Activated T-helper 2 cell treated with anti-CD3 and anti-CD28 coated beads, Interferon-gamma antibody, Interleukin-2, Interleukin-4, amounts not matched to agents 10 μg/mL and 5 μg/mL and 100 μg/mL, durations not matched to agents 14 hours and 24 hours and 36 hours (primary cell): Measurements from ENCODE around the gene KMO. TPM values are rescaled to one million over a fixed set of nuclear protein-coding genes. Genes with fewer than 3 reads are reported as not detected.

Source experiments
- DNase-seq: peaks from one replicate; pipeline ENCODE4 v3.0.0; 2021; ENCODE audit warnings: low spot score
- H3K27ac Mint-ChIP-seq: one replicate; pipeline ENCODE4 v1.8.0; 2021; ENCODE audit warnings: mixed read lengths
- H3K27me3 Mint-ChIP-seq: one replicate; pipeline ENCODE4 v1.8.0; 2021; ENCODE audit warnings: low read depth, mixed read lengths
- H3K36me3 Mint-ChIP-seq: one replicate; pipeline ENCODE4 v1.8.0; 2021; ENCODE audit warnings: low read depth, mixed read lengths
- H3K4me1 Mint-ChIP-seq: one replicate; pipeline ENCODE4 v1.8.0; 2021; ENCODE audit warnings: low read depth, mixed read lengths
- H3K4me3 Mint-ChIP-seq: one replicate; pipeline ENCODE4 v1.8.0; 2021; ENCODE audit warnings: low read depth, mild to moderate bottlenecking, moderate library complexity, mixed read lengths
- H3K9me3 Mint-ChIP-seq: one replicate; pipeline ENCODE4 v1.8.0; 2021; ENCODE audit warnings: mixed read lengths
- intact Hi-C: fragments of 100-400 bp; cut with micrococcal nuclease; formaldehyde crosslinking; loops from one replicate; pipeline ENCODE4 v1.15.1; 2023
- total RNA-seq: library from RNA; stranded (reverse); gene quantifications from 2 replicates; pipeline ENCODE4 v1.2.3, GENCODE V29; 2022

KMO gene
- total RNA-seq, 1 donor from 2014 or later: 0.05 TPM

DNA sequence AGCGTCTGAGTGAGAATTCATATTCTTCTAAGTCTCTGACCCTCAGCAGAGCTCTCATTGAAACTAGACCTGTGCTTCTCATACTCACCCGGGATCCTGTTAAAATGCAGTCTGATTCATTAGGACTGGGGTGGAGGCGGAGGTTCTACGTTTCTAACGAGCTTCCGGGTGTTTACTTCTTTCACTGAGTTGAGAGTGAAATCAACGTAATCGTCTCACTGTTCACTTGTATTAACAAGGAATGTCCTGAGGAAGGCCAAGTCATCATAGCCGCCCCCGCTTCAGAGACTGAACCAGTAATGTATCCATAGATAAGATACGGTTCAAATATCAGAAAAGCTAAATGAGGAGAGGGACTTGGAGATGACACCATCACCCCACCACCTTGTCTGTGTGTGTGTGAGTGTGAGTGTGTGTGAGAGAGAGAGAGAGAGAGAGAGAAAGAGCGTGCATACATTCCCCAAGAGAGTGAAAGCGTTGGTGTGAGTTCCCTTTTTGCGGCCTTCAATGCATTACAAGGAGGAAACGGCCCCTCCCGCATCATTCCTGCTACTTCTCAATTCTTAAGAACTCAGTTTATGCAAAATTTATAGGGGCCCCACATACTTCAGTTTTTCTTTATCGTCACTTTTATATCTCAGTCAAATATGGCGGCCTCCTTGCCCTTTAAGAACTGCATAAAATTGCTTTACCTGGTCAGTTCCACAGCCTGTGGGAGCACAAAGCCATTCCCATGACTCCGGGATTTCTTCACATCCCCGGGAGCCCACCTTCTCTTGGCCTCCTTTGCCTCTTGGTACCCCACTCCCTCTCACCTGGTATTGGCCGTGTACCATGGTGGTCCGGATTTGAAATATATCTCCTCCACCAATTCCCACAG lies 19.8 kb downstream of the KMO start:
- H3K27me3 Mint-ChIP-seq: peaks cover 10% of the 10 kb centered on the region
- no peaks in the 10 kb centered on the region for H3K36me3 Mint-ChIP-seq
- intact Hi-C loops: loop anchor here (1.0 kb wide), 2 partner anchors 21 to 40 kb away; no protein-coding TSS in a partner anchor
- H3K27ac Mint-ChIP-seq: peak overlapping the region; percentile 96
- H3K4me3 Mint-ChIP-seq: peak overlapping the region; percentile 78
- peaks cover 21% of the 10 kb centered on the region for H3K4me1 Mint-ChIP-seq
- peak; percentile 19 for DNase-seq
- peaks cover 5% of the 10 kb centered on the region for H3K9me3 Mint-ChIP-seq

DNA sequence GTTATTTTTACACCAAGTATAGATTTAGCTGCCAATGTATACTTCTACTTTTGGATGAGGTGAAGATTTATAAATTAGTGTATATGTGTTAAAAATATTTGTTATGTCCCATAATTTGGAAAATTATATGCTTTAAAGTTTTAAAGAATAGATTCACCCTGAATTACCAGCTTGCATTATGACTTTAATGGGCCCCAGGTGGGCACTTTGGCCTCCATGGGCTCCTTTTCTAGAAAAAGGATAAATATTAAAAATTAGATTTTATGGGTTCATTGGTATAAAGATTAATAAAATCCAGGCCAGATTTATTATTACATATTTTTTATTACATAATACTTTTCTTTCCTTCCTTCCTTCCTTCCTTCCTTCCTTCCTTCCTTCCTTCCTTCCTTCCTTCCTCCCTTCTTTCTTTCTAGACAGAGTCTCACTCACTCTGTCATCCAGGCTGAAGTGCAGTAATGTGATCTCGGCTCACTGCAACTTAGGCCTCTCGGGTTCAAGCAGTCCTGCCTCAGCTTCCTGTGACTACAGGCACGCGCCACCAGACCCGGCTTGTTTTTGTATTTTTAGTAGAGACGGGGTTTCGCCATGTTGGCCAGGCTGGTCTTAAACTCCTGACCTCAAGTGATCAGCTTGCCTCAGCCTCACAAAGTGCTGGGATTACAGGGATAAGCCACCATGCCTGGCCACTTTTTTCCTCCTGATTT lies 21.9 kb downstream of the KMO start:
- H3K36me3 Mint-ChIP-seq: no peaks in the 10 kb centered on the region
- peaks cover 5% of the 10 kb centered on the region for H3K9me3 Mint-ChIP-seq
- H3K4me1 Mint-ChIP-seq: peaks cover 21% of the 10 kb centered on the region
- intact Hi-C loops: no loop called here
- H3K27me3 Mint-ChIP-seq: peaks cover 3% of the 10 kb centered on the region
- no peak for DNase-seq
- H3K27ac Mint-ChIP-seq: no peak overlapping the region
- no peak overlapping the region for H3K4me3 Mint-ChIP-seq

DNA sequence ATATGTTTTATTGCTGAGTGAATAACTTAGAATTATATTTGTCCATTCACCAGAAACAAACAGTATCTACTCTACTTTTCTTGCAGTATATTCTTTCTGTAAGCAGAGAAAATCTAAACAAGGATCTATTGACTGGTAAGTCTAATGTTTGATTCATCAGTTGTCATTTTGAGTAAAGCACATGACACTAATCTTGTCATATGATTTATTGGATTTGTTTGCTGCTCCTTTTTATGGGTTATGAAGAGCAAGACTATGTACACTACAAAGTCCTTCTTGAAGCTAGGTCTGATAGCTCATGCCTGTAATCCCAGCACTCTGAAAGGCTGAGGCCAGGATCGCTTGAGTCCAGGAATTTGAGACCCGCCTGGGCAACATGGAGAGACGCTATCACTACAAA lies 23.3 kb downstream of the KMO start:
- no peak for DNase-seq
- intact Hi-C loops: no loop called here
- Mint-ChIP-seq H3K4me3 (no peak overlapping the region), H3K9me3 (peaks cover 5% of the 10 kb centered on the region), H3K4me1 (peaks cover 22% of the 10 kb centered on the region), H3K36me3 (no peaks in the 10 kb centered on the region), H3K27ac (no peak overlapping the region), H3K27me3 (peaks cover 8% of the 10 kb centered on the region)

DNA sequence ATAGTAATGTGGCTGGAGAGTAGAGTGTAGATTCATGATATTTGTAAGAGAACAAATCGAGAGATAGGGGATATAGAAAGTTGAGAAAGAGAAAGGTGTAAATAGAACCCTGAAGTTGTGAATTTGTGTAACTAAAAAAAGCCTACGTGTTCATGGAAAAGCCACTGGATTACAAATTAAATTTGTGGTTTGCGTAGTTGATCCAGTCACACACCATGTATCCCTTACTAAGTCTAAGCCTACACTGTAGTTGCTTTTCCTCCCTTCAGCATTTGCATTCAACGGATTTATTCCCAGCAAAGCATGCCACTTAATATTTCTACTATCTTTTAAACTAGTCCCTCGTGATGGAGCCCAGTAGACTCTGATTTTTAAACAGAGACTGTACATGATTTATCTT lies 24.9 kb downstream of the KMO start:
- no peak overlapping the region for H3K4me3 Mint-ChIP-seq
- H3K27ac Mint-ChIP-seq: no peak overlapping the region
- H3K9me3 Mint-ChIP-seq: peaks cover 5% of the 10 kb centered on the region
- peaks cover 8% of the 10 kb centered on the region for H3K4me1 Mint-ChIP-seq
- intact Hi-C loops: no loop called here
- no peaks in the 10 kb centered on the region for H3K36me3 Mint-ChIP-seq
- H3K27me3 Mint-ChIP-seq: peaks cover 11% of the 10 kb centered on the region
- DNase-seq: no peak

DNA sequence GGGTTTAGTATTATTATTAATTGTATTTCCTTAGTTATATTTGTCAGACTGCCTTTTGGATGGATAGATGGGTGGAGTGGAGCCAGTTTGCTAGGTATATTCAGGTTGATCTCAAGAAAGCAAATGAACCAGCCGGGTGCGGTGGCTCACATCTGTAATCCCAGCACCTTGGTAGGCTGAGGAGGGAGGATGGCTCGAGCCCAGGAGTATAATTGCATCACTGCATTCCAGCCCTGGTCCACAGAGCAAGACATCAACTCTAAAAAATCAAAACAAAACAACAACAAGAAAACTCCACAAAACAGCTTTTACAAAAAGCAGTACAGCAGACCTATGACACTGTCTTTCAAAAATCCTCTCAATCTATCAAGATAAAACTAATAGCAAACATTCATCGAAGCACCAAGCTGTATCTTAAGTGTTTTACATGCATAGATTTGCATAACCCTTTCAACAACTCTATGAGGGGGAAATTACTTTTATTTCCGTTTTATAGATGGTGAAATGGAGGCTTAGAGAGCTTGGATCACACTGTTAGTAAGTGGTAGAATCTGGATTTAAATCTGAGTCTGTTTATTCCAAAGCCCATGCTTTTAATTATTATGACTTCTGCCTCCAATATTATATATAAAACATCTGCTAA lies 25.5 kb downstream of the KMO start:
- Mint-ChIP-seq H3K36me3 (no peaks in the 10 kb centered on the region), H3K4me3 (no peak overlapping the region), H3K27me3 (peaks cover 11% of the 10 kb centered on the region), H3K9me3 (peaks cover 2% of the 10 kb centered on the region), H3K4me1 (peaks cover 4% of the 10 kb centered on the region), H3K27ac (no peak overlapping the region)
- DNase-seq: no peak
- intact Hi-C loops: no loop called here

DNA sequence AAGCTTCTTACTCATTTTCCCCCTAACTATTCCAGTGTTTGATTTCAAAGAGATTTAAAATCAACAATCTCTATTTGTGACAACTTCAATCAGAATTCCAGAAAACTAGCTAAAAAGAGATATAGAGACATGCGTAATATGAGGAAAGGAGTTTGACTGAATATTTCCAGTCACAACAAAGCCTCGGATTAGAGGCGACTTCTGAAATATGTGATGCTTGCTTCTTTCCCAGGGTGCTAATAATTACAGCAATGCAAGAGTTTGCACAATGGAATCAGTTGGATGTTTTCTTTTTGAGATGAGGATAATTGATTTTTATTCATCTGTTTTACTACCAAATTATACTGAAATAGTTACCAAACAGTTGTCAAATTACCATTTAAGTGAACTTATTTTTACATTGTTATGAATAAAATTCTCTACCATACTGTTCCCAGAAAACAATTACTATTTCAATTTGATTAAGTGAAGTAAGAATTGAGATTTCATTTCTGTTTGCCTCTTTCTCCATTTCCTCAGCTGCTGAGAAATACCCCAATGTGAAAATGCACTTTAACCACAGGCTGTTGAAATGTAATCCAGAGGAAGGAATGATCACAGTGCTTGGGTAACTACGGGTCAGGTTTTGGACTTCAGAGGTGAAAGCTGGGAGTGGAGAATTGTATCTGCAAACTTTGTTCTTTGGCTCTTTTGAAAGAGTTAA lies 28.1 kb downstream of the KMO start:
- intact Hi-C loops: no loop called here
- Mint-ChIP-seq H3K9me3 (no peaks in the 10 kb centered on the region), H3K4me3 (no peak overlapping the region), H3K27ac (no peak overlapping the region), H3K36me3 (no peaks in the 10 kb centered on the region), H3K4me1 (peaks cover 1% of the 10 kb centered on the region), H3K27me3 (peaks cover 11% of the 10 kb centered on the region)
- DNase-seq: no peak

DNA sequence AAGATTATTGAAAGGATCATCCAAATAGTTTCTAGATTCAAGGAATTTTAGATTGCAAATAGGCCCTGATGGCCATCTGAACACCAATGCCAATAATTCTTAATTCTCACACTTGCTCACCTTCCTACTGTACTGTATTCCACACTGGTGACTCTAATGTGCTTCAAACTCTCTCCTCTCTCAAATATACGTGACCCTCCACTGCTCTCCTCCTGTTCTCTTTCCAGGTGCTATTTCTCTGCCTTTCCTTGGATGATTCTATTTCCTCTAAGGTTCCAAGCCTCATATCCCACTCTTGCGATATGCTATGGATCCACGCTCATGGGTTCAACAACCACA lies 28.6 kb downstream of the KMO start:
- H3K36me3 Mint-ChIP-seq: no peaks in the 10 kb centered on the region
- no peak overlapping the region for H3K27ac Mint-ChIP-seq
- DNase-seq: no peak
- no peak overlapping the region for H3K4me3 Mint-ChIP-seq
- intact Hi-C loops: no loop called here
- peaks cover 1% of the 10 kb centered on the region for H3K4me1 Mint-ChIP-seq
- H3K27me3 Mint-ChIP-seq: peaks cover 8% of the 10 kb centered on the region
- no peaks in the 10 kb centered on the region for H3K9me3 Mint-ChIP-seq

DNA sequence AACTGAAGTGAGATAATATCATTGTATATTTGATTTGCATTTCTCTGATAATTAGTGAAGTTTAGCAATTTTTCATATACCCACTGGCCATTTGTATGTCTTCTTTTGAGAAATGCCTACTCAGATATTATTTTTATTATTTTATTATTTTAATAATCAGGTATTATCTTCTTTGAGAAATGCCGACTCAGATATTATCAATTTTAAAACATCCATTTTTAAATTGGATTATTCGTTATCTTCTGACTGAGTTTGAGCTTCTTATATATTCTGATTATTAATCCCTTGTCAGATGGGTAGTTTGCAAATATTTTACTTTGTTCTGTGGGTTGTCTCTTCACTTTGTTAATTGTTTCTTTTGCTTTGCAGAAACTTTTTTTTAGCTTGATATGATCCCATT lies 37.7 kb downstream of the KMO start:
- no peak overlapping the region for H3K4me3 Mint-ChIP-seq
- intact Hi-C loops: no loop called here

DNA sequence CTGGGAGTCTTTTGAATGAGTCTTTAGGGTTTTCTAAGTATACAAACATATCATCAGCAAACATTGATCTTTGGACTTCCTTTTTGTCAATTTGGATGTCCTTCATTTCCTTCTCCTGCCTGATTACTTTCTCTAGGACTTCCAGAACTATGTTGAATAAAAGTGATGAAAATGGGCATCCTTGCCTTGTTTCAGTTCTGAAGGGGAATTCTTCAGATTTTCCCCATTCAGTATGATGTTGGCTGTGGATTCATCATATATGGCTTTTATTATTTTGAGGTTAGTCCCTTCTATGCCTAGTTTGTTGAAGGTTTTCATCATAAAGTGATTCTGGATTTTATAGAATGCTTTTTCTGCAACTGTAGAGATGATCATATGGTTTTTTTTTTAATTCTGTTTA lies 42.0 kb downstream of the KMO start:
- H3K9me3 Mint-ChIP-seq: peaks cover 27% of the 10 kb centered on the region
- H3K27ac Mint-ChIP-seq: no peak overlapping the region
- intact Hi-C loops: no loop called here
- no peak overlapping the region for H3K4me3 Mint-ChIP-seq
- H3K36me3 Mint-ChIP-seq: peaks cover 3% of the 10 kb centered on the region
- no peak for DNase-seq
- H3K27me3 Mint-ChIP-seq: peaks cover 27% of the 10 kb centered on the region
- H3K4me1 Mint-ChIP-seq: peaks cover 4% of the 10 kb centered on the region

More for the DNA sequence above, 37.7 kb downstream of the KMO start:
- Mint-ChIP-seq H3K4me1 (no peaks in the 10 kb centered on the region), H3K36me3 (no peaks in the 10 kb centered on the region), H3K27me3 (peaks cover 23% of the 10 kb centered on the region), H3K9me3 (peaks cover 6% of the 10 kb centered on the region), H3K27ac (no peak overlapping the region)
- DNase-seq: no peak

DNA sequence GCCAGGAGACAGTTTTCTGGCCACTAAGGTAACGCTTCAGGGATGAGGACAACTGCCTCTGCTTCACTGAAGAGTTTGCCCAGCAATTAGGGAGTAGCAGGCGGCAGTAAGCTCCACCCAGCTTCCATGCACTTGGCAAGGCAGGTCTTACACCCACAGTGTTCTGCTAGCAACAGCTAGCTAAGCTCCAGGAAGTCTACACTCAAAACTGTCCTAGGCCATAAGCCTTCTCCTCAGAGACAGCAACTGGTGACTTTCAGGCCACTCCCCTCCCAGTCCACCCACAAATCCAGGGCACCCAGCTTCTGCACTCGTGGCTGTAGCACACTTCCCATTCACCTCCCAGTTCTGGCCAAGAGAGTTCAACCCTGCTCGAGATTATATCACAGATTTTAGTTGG lies 47.3 kb downstream of the KMO start:
- no peak overlapping the region for H3K4me3 Mint-ChIP-seq

DNA sequence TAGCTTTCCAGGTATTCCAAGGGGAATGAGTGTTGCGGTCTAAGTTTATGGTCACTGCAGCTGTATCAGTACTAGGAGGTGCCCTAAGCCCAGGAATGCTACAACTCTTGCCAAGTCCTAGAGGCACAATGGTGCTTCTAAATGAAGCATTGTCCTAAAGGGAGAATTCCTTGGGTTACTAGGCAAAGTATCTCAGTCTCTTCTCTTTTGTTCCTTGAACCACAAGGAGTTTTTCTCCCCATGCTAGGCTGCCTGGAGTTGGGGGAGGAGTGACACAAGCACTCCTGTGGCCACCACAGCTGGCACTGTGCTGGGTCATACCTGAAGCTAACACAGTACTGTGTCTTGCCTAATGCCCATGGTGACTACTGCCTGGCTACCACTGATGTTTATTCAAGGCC lies 50.7 kb downstream of the KMO start:
- Mint-ChIP-seq H3K36me3 (no peaks in the 10 kb centered on the region), H3K4me3 (no peak overlapping the region), H3K27ac (no peak overlapping the region), H3K4me1 (no peaks in the 10 kb centered on the region), H3K27me3 (no peaks in the 10 kb centered on the region), H3K9me3 (no peaks in the 10 kb centered on the region)
- intact Hi-C loops: no loop called here
- no peak for DNase-seq

More for the DNA sequence above, 47.3 kb downstream of the KMO start:
- Mint-ChIP-seq H3K4me1 (peaks cover 4% of the 10 kb centered on the region), H3K27ac (no peak overlapping the region), H3K9me3 (peaks cover 22% of the 10 kb centered on the region), H3K36me3 (peaks cover 3% of the 10 kb centered on the region), H3K27me3 (peaks cover 4% of the 10 kb centered on the region)
- intact Hi-C loops: no loop called here
- DNase-seq: no peak

DNA sequence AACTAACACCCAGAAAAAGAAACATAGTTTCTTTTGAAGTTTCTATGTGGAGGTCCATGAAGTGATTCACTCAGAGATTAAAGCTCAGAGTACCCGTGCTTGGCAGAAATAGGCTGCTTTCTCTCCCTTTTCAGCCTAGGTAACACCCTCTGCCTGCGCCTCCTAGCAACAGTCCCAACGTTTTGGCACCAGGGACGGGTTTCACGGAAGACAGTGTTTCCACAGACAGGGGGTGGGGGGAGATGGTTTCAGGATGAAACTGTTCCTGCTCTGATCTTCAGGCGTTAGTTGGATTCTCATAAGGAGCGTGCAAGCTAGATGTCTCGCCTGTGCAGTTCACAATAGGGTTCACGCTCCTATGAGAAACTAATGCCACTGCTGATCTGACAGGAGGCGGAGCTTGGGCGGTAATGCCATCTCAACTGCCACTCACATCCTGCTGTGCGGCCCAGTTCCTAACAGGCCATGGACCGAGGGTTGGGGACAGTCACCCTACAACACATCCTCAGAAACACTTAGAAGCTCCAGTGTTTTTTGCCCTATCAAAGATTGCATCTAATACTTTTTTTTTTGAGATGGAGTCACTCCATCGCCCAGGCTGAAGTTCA lies 54.8 kb downstream of the KMO start:
- Mint-ChIP-seq H3K9me3 (no peaks in the 10 kb centered on the region), H3K27ac (no peak overlapping the region), H3K27me3 (no peaks in the 10 kb centered on the region), H3K4me3 (no peak overlapping the region), H3K36me3 (no peaks in the 10 kb centered on the region), H3K4me1 (peaks cover 13% of the 10 kb centered on the region)
- no peak for DNase-seq
- intact Hi-C loops: no loop called here
